Measurements from ENCODE around the gene CABP1. TPM values are rescaled to one million over a fixed set of nuclear protein-coding genes. Genes with fewer than 3 reads are reported as not detected.
A peak's percentile ranks its signal among the peaks of the same experiment; 100 is the strongest.

The CABP1 gene
- total RNA-seq, 1 experiment from 2014 or later, result 3.0 TPM

- H4K5ac ChIP-seq (ENCODE audit: insufficient read length, low read depth, low read length), result no peak overlapping the region
These were observed 48.0 kb upstream of the CABP1 start for GRCh38 chr12:120592121-120593049.

More at GRCh38 chr12:120592121-120593049, 48.0 kb upstream of the CABP1 start:
- Histone ChIP-seq H2BK12ac (ENCODE audit: insufficient read length, low read depth, low read length) (no peak overlapping the region), H3K4me2 (ENCODE audit: insufficient read depth, insufficient read length, low read length) (no peak overlapping the region), H2BK5ac (ENCODE audit: insufficient read length, low read length) (no peak overlapping the region), H3K23me2 (ENCODE audit: insufficient read length, low read depth, low read length, poor library complexity, severe bottlenecking) (no peaks in the 10 kb centered on the region), H3K79me1 (ENCODE audit: insufficient read depth, low read depth, low read length, poor library complexity, severe bottlenecking) (no peaks in the 10 kb centered on the region), H3K4ac (ENCODE audit: low read depth, low read length) (no peak overlapping the region), H2BK20ac (ENCODE audit: low read depth, low read length, poor library complexity, severe bottlenecking) (no peak overlapping the region), H2AK5ac (ENCODE audit: insufficient read length, low read length) (no peak overlapping the region), H2BK120ac (ENCODE audit: low read depth, low read length, poor library complexity, severe bottlenecking) (no peak overlapping the region), H3K56ac (ENCODE audit: insufficient read length, low read depth, low read length) (no peak overlapping the region), H3K9ac (ENCODE audit: extremely low read depth, insufficient read length, low read length) (no peak overlapping the region), H3K79me2 (ENCODE audit: insufficient read depth, low read length) (no peaks in the 10 kb centered on the region), H3K18ac (ENCODE audit: insufficient read length, low read depth, low read length) (no peak overlapping the region), H3K23ac (ENCODE audit: insufficient read length, low read depth, low read length) (no peak overlapping the region), H4K8ac (replicated peaks; ENCODE audit: insufficient read length, low read depth, low read length) (no peak overlapping the region), H4K91ac (ENCODE audit: insufficient read length, low read depth, low read length) (no peak overlapping the region), H3K14ac (ENCODE audit: insufficient read depth, low read length) (no peak overlapping the region), H3K4me1 (ENCODE audit: insufficient read depth, low read length) (no peaks in the 10 kb centered on the region), H3K27me3 (ENCODE audit: insufficient read depth, low read length) (no peaks in the 10 kb centered on the region), H3K27ac (ENCODE audit: insufficient read length, low read depth, low read length) (no peak overlapping the region), H3K9me3 (ENCODE audit: control insufficient read depth, low read depth, low read length) (no peaks in the 10 kb centered on the region), H2BK15ac (ENCODE audit: low read depth, low read length) (no peak overlapping the region), H3T11ph (ENCODE audit: low read length) (no peak overlapping the region), H4K20me1 (ENCODE audit: control insufficient read depth, insufficient read depth, insufficient read length) (no peaks in the 10 kb centered on the region), H2AFZ (ENCODE audit: low read length) (no peak overlapping the region)
- TF ChIP-seq, protein P1, sequence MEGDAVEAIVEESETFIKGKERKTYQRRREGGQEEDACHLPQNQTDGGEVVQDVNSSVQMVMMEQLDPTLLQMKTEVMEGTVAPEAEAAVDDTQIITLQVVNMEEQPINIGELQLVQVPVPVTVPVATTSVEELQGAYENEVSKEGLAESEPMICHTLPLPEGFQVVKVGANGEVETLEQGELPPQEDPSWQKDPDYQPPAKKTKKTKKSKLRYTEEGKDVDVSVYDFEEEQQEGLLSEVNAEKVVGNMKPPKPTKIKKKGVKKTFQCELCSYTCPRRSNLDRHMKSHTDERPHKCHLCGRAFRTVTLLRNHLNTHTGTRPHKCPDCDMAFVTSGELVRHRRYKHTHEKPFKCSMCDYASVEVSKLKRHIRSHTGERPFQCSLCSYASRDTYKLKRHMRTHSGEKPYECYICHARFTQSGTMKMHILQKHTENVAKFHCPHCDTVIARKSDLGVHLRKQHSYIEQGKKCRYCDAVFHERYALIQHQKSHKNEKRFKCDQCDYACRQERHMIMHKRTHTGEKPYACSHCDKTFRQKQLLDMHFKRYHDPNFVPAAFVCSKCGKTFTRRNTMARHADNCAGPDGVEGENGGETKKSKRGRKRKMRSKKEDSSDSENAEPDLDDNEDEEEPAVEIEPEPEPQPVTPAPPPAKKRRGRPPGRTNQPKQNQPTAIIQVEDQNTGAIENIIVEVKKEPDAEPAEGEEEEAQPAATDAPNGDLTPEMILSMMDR (conservative IDR thresholded peaks at IDR 0.05), result no peak
- Mint-ChIP-seq H3K4me1 (peaks cover 7 to 8% of the 10 kb centered on the region in 2 experiments), H3K36me3 (ENCODE audit: insufficient read depth in 1 of 3, low read depth in 3 of 3) (no peaks in the 10 kb centered on the region), H3K27me3 (ENCODE audit: low read depth) (no peaks in the 10 kb centered on the region; the same call in 1 of the 2 replicates), H3K27ac (peak overlapping the region in 1 of 3 experiments; percentile 81; a peak in 3 of 7 replicates), H3K4me3 (no peak overlapping the region), H3K9me3 (no peaks in the 10 kb centered on the region; a peak in 1 of 5 replicates)
- no peak for DNase-seq
- no CpG with 5 or more reads among the region's 8 CpGs for WGBS (ENCODE audit: extremely low coverage, insufficient read length, low lambda C conversion rate)
